Measurements from ENCODE around the gene CT45A2.
"Not testable (repeated sequence)": the region's sequence is repeated elsewhere in the genome, so short reads cannot be mapped to it uniquely, and the experiment has no call there.

The CT45A2 gene, protein sequence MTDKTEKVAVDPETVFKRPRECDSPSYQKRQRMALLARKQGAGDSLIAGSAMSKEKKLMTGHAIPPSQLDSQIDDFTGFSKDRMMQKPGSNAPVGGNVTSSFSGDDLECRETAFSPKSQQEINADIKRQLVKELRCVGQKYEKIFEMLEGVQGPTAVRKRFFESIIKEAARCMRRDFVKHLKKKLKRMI

GRCh38 chrX:135819912-135820311, at the start of gene CT45A2:
Gene CT45A2, minus strand, starts transcription at chrX:135820012. Its CDS starts 3,747 bp downstream, at chrX:135816265.
- not testable (repeated sequence) for ATAC-seq

DNA sequence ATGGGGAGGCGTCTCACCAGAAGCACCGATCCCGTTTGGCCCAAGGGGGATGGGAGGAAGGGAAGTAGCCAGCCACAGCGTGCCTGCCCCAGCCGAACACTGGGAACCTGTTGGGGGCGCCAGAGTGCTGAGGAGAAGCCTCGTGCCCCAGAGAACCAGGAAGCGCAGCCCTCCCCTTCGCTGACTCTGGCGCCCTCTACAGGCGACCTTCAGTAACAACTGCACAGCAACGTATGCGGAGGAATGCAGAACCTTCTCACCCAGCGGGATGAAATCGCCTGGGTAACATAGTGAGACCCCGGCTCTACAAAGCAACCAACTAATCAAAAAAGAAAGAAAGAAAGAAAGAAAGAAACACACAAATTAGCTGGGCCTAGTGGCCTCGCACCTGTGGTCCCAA, 34.6 kb upstream of the CT45A2 start, which contains the start of gene CT45A8:
Gene CT45A8, minus strand, starts transcription at position 101 of the 400 bp plus-strand sequence. CDS start 3,755 bp downstream, outside the sequence.
- not testable (repeated sequence) for ATAC-seq

DNA sequence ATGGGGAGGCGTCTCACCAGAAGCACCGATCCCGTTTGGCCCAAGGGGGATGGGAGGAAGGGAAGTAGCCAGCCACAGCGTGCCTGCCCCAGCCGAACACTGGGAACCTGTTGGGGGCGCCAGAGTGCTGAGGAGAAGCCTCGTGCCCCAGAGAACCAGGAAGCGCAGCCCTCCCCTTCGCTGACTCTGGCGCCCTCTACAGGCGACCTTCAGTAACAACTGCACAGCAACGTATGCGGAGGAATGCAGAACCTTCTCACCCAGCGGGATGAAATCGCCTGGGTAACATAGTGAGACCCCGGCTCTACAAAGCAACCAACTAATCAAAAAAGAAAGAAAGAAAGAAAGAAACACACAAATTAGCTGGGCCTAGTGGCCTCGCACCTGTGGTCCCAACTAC, 17.4 kb upstream of the CT45A2 start, which contains the start of gene CT45A7:
Gene CT45A7, minus strand, starts transcription at position 101 of the 400 bp plus-strand sequence. CDS start 3,747 bp downstream, outside the sequence.
- not testable (repeated sequence) for ATAC-seq

DNA sequence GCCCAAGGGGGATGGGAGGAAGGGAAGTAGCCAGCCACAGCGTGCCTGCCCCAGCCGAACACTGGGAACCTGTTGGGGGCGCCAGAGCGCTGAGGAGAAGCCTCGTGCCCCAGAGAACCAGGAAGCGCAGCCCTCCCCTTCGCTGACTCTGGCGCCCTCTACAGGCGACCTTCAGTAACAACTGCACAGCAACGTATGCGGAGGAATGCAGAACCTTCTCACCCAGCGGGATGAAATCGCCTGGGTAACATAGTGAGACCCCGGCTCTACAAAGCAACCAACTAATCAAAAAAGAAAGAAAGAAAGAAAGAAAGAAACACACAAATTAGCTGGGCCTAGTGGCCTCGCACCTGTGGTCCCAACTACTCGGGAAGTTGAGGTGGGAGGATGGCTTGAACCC, 17.1 kb downstream of the CT45A2 start, which contains the start of gene CT45A6:
Gene CT45A6, minus strand, starts transcription at position 101 of the 400 bp plus-strand sequence. CDS start 3,794 bp downstream, outside the sequence.
- ATAC-seq, result not testable (repeated sequence)

DNA sequence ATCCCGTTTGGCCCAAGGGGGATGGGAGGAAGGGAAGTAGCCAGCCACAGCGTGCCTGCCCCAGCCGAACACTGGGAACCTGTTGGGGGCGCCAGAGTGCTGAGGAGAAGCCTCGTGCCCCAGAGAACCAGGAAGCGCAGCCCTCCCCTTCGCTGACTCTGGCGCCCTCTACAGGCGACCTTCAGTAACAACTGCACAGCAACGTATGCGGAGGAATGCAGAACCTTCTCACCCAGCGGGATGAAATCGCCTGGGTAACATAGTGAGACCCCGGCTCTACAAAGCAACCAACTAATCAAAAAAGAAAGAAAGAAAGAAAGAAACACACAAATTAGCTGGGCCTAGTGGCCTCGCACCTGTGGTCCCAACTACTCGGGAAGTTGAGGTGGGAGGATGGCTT, 34.4 kb downstream of the CT45A2 start, which contains the start of gene CT45A5:
Gene CT45A5, minus strand, starts transcription at position 101 of the 400 bp plus-strand sequence. CDS start 3,774 bp downstream, outside the sequence.
- ATAC-seq, result not testable (repeated sequence)

DNA sequence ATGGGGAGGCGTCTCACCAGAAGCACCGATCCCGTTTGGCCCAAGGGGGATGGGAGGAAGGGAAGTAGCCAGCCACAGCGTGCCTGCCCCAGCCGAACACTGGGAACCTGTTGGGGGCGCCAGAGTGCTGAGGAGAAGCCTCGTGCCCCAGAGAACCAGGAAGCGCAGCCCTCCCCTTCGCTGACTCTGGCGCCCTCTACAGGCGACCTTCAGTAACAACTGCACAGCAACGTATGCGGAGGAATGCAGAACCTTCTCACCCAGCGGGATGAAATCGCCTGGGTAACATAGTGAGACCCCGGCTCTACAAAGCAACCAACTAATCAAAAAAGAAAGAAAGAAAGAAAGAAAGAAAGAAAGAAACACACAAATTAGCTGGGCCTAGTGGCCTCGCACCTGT, 51.7 kb downstream of the CT45A2 start, which contains the start of gene CT45A3:
Gene CT45A3, minus strand, starts transcription at position 101 of the 400 bp plus-strand sequence. CDS start 3,747 bp downstream, outside the sequence.
- not testable (repeated sequence) for ATAC-seq
